ENCODE results near the gene TSPAN5.
A peak's percentile ranks its signal among the peaks of the same experiment; 100 is the strongest.

Gene TSPAN5

GRCh38 chr4:98615991-98616390 lies 42.4 kb downstream of the TSPAN5 start:
- H3K27me3 ChIP-seq (ENCODE audit: insufficient read depth, low read length) = no peaks in the 10 kb centered on the region
- no peaks in the 10 kb centered on the region for H3K9me3 ChIP-seq (ENCODE audit: insufficient read depth, low read depth, low read length)
- no peak overlapping the region for H3K4me3 ChIP-seq (ENCODE audit: low read length)
- peaks cover 42% of the 10 kb centered on the region for H3K4me1 ChIP-seq (ENCODE audit: insufficient read depth, low read length)
- H3K9ac ChIP-seq (ENCODE audit: low read depth, low read length) = no peak overlapping the region
- H3K36me3 ChIP-seq (ENCODE audit: insufficient read depth, low read length) = no peaks in the 10 kb centered on the region
- no peak overlapping the region for H3K27ac ChIP-seq (ENCODE audit: low read depth, low read length)
- 90% methylated on average over 3 of the region's 3 CpGs for WGBS

GRCh38 chr4:98614662-98615061 lies 43.7 kb downstream of the TSPAN5 start:
- whole genome bisulfite sequencing = 86% methylated on average over 4 of the region's 4 CpGs
- H3K36me3 ChIP-seq (ENCODE audit: insufficient read depth, low read length) = no peaks in the 10 kb centered on the region
- no peaks in the 10 kb centered on the region for H3K9me3 ChIP-seq (ENCODE audit: insufficient read depth, low read depth, low read length)
- H3K27ac ChIP-seq (ENCODE audit: low read depth, low read length) = no peak overlapping the region
- no peaks in the 10 kb centered on the region for H3K27me3 ChIP-seq (ENCODE audit: insufficient read depth, low read length)
- peaks cover 40% of the 10 kb centered on the region for H3K4me1 ChIP-seq (ENCODE audit: insufficient read depth, low read length)
- H3K4me3 ChIP-seq (ENCODE audit: low read length) = no peak overlapping the region
- H3K9ac ChIP-seq (ENCODE audit: low read depth, low read length) = no peak overlapping the region

DNA sequence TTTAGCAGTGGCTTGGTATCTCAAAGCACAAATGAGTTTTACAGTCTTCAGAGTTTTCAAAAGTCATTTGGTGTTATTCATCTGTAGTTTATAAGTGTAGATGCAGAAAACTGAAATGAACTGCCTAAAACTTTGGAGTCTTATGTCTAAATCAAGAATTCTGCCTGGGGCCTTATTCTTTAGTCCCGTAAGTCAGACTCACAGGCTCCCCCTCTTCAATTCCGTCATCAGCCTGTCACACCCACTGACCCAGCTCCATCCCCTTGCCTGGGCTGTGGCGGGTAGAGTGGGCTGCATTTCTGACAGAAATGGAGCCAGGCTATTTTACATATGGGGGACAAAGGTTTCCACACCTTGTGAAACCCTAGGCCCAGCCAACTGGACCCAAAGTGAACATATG lies 44.3 kb downstream of the TSPAN5 start:
- Histone ChIP-seq H3K27ac (ENCODE audit: low read depth, low read length) (no peak overlapping the region), H3K4me3 (ENCODE audit: low read length) (no peak overlapping the region), H3K9me3 (ENCODE audit: insufficient read depth, low read depth, low read length) (no peaks in the 10 kb centered on the region), H3K36me3 (ENCODE audit: insufficient read depth, low read length) (no peaks in the 10 kb centered on the region), H3K4me1 (ENCODE audit: insufficient read depth, low read length) (peaks cover 46% of the 10 kb centered on the region), H3K27me3 (ENCODE audit: insufficient read depth, low read length) (no peaks in the 10 kb centered on the region), H3K9ac (ENCODE audit: low read depth, low read length) (no peak overlapping the region)
- 69% methylated on average over 3 of the region's 3 CpGs for WGBS

- no peaks in the 10 kb centered on the region for H3K27me3 ChIP-seq (ENCODE audit: insufficient read depth, low read length)
- no peak overlapping the region for H3K4me3 ChIP-seq (ENCODE audit: low read length)
- no peaks in the 10 kb centered on the region for H3K36me3 ChIP-seq (ENCODE audit: insufficient read depth, low read length)
- H3K27ac ChIP-seq (ENCODE audit: low read depth, low read length) = no peak overlapping the region
- no peak overlapping the region for H3K9ac ChIP-seq (ENCODE audit: low read depth, low read length)
- H3K4me1 ChIP-seq (ENCODE audit: insufficient read depth, low read length) = peaks cover 51% of the 10 kb centered on the region
- H3K9me3 ChIP-seq (ENCODE audit: insufficient read depth, low read depth, low read length) = no peaks in the 10 kb centered on the region
- WGBS = 71% methylated on average over 4 of the region's 4 CpGs
Measured at GRCh38 chr4:98613453-98614075, 44.8 kb downstream of the TSPAN5 start.

DNA sequence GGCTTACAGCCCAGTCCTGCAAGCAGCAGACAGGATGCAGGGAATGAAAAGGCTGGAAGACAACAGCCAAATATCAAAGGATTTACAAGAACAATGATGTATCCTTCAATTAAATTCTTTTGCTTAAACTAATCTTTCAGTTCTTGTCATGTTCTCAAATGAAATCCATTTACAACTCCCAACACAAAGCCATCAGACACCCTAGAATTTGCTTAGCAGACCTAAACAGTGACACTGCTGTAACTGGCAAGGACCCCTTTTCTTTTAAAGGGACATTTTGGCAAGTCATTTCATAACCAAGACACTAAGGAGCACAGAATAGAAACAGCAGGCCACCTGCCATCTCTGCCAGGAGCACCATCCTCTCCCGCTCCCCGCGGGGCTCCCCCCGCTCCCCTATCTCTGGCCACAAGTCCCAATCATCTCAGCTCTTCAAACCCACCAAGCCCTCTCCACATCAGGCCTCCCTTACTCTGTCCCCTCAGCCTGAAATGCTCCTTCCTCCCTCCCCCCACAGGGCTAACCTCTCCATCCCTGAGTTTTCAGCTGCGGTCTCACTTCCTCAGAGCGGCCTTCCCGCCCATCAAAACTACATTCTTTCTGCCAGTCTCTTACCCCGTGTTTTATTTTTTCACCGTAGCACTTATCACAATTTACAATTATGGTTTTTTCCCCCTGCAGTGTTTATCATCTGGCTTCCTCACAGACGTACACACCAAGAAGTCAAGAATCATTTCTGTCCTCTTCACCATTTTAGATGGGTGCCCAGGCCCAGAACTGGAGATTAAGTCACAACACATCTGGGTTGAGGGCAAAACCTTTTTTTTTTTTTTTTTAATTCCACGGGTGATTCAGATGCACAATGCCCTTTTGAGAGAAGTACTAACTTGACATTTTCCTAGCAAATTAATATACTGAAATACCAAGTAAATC lies 45.8 kb downstream of the TSPAN5 start:
- no peak overlapping the region for H3K4me3 ChIP-seq (ENCODE audit: low read length)
- WGBS = 57% methylated on average over 11 of the region's 11 CpGs
- peaks cover 56% of the 10 kb centered on the region for H3K4me1 ChIP-seq (ENCODE audit: insufficient read depth, low read length)
- H3K36me3 ChIP-seq (ENCODE audit: insufficient read depth, low read length) = no peaks in the 10 kb centered on the region
- no peak overlapping the region for H3K9ac ChIP-seq (ENCODE audit: low read depth, low read length)
- no peaks in the 10 kb centered on the region for H3K9me3 ChIP-seq (ENCODE audit: insufficient read depth, low read depth, low read length)
- H3K27ac ChIP-seq (ENCODE audit: low read depth, low read length) = no peak overlapping the region
- no peaks in the 10 kb centered on the region for H3K27me3 ChIP-seq (ENCODE audit: insufficient read depth, low read length)

DNA sequence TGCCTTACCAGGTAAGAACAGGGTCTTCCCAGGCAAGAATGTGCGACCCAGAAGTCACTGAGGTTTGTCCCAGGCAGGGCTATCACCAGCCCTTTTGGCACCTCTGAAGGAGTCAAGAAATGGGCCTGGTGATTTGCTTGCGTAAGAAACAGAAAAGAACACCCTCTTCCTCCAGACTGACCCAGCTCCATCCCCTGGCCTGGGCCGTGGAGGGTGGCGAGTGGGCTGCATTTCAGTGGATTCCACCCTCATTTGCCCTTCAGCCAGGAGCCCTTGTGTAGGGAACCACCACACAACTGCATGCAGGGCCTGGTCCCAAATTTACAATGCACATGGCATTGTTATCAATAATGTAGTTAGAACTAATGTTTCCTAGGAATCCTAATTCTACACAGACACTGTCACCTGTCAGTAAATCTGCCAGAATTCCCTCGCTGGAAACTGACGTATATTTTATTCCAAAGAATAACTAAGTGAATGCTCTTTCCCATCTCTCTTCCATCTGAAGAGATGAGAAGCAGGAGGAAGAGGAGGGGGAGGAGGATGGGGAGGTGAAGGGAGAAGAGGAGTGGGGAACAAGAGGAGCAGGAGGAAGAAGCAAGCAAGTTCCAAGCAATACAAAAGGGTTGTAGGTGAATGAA lies 46.6 kb downstream of the TSPAN5 start:
- Histone ChIP-seq H3K9ac (ENCODE audit: low read depth, low read length) (no peak overlapping the region), H3K27ac (ENCODE audit: low read depth, low read length) (no peak overlapping the region), H3K27me3 (ENCODE audit: insufficient read depth, low read length) (no peaks in the 10 kb centered on the region), H3K36me3 (ENCODE audit: insufficient read depth, low read length) (no peaks in the 10 kb centered on the region), H3K9me3 (ENCODE audit: insufficient read depth, low read depth, low read length) (no peaks in the 10 kb centered on the region), H3K4me3 (ENCODE audit: low read length) (no peak overlapping the region), H3K4me1 (ENCODE audit: insufficient read depth, low read length) (peaks cover 63% of the 10 kb centered on the region)
- WGBS = 91% methylated on average over 6 of the region's 6 CpGs

DNA sequence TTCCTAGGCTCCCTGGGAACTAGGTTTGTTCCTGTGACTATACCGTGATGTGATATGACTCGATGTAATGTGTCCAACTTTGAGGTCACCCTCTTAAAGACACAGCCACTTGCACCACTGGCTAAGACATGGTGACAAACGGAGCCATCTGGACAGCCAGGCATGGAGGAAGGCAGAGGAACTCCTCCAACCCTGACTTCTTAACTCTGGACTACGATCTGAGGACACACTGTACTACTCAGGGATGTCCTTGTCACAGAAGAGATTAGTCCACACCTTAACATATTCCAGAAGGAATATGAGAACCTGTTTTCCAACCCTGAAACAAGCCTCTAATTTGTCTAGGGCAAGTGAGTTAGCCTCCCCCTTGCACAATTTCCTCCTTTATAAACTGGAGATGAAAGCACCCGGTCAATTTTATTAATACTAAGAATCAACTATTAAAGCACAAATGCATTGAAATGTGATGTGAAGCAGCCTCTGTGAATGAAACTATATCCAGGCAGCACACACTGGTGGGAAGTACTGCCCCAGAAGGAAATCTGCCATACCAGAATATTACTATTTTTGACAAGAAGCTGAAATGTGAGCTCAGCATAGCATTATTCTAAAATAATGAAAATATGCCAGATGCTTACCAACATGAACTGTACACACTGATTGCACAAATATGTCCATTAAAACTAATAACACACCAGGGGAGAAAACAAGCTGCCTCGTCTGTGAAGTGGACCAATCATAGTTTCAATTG lies 47.3 kb downstream of the TSPAN5 start:
- H3K4me1 ChIP-seq (ENCODE audit: insufficient read depth, low read length) = peaks cover 70% of the 10 kb centered on the region
- H3K27ac ChIP-seq (ENCODE audit: low read depth, low read length) = no peak overlapping the region
- no peak overlapping the region for H3K9ac ChIP-seq (ENCODE audit: low read depth, low read length)
- H3K4me3 ChIP-seq (ENCODE audit: low read length) = no peak overlapping the region
- 84% methylated on average over 6 of the region's 6 CpGs for WGBS
- no peaks in the 10 kb centered on the region for H3K36me3 ChIP-seq (ENCODE audit: insufficient read depth, low read length)
- no peaks in the 10 kb centered on the region for H3K27me3 ChIP-seq (ENCODE audit: insufficient read depth, low read length)
- no peaks in the 10 kb centered on the region for H3K9me3 ChIP-seq (ENCODE audit: insufficient read depth, low read depth, low read length)

- Histone ChIP-seq H3K4me3 (ENCODE audit: low read length) (no peak overlapping the region), H3K27me3 (ENCODE audit: insufficient read depth, low read length) (no peaks in the 10 kb centered on the region), H3K9ac (ENCODE audit: low read depth, low read length) (no peak overlapping the region), H3K9me3 (ENCODE audit: insufficient read depth, low read depth, low read length) (no peaks in the 10 kb centered on the region), H3K36me3 (ENCODE audit: insufficient read depth, low read length) (no peaks in the 10 kb centered on the region), H3K4me1 (ENCODE audit: insufficient read depth, low read length) (peaks cover 73% of the 10 kb centered on the region), H3K27ac (ENCODE audit: low read depth, low read length) (no peak overlapping the region)
- 84% methylated on average over 6 of the region's 6 CpGs for WGBS
Measured at GRCh38 chr4:98610431-98610830, 48.0 kb downstream of the TSPAN5 start.

DNA sequence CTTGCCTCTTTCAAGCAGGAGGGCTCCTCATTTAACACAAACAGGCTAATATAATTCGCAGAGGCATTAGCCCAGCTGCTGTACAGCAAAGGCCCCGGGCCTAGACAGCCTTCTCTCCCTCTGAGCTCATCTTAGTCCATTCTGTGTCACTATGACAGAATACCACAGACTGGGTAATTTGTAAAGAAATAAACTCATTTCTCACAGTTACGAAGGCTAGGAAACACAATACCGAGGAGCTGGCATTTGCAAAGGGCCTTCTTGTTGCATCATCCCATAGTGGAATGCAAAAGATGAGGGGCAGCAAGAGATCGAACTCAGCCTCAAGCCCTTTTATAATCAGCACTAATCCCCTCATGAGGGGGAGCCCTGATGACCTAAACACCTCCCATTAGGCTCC lies 48.5 kb downstream of the TSPAN5 start:
- Histone ChIP-seq H3K4me1 (ENCODE audit: insufficient read depth, low read length) (peaks cover 73% of the 10 kb centered on the region), H3K4me3 (ENCODE audit: low read length) (no peak overlapping the region), H3K9ac (ENCODE audit: low read depth, low read length) (peak overlapping the region; percentile 50; the same call in 1 of the 2 replicates), H3K9me3 (ENCODE audit: insufficient read depth, low read depth, low read length) (no peaks in the 10 kb centered on the region), H3K27me3 (ENCODE audit: insufficient read depth, low read length) (no peaks in the 10 kb centered on the region), H3K27ac (ENCODE audit: low read depth, low read length) (peak overlapping the region; percentile 51; the same call in 1 of the 2 replicates), H3K36me3 (ENCODE audit: insufficient read depth, low read length) (no peaks in the 10 kb centered on the region)
- WGBS = 68% methylated on average over 5 of the region's 5 CpGs

DNA sequence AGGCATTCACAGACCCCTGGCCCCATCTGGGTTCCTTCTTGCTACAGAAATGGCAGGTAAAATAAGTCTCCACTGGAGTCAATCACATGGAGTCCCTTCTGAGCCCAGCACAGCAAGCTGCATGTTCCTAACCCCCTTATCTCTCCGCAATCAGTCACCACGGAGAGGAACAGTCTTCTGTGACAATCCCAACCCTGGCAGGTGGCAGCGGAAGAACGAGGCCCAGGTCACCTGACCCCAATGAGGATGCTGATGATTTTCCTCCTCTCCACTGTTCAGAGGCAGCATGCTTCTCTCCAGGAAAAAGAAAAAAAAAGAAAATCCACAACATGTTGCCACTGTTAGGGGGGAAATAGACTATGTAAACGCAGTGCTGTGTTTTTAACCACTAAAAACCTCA lies 50.1 kb downstream of the TSPAN5 start:
- Histone ChIP-seq H3K9ac (ENCODE audit: low read depth, low read length) (no peak overlapping the region), H3K4me1 (ENCODE audit: insufficient read depth, low read length) (peaks cover 73% of the 10 kb centered on the region), H3K36me3 (ENCODE audit: insufficient read depth, low read length) (no peaks in the 10 kb centered on the region), H3K27me3 (ENCODE audit: insufficient read depth, low read length) (no peaks in the 10 kb centered on the region), H3K4me3 (ENCODE audit: low read length) (no peak overlapping the region), H3K9me3 (ENCODE audit: insufficient read depth, low read depth, low read length) (no peaks in the 10 kb centered on the region), H3K27ac (ENCODE audit: low read depth, low read length) (no peak overlapping the region)
- WGBS = 73% methylated on average over 5 of the region's 5 CpGs

All from HUES64 (cell line).